Naive thymus-derived CD4-positive, alpha-beta T cell (primary cell): ENCODE measurements around the gene GSC2. TPM values are rescaled to one million over a fixed set of nuclear protein-coding genes. Genes with fewer than 3 reads are reported as not detected.

Source experiments
- ATAC-seq: fragments of 150-1000 bp; cut with Tn5 transposase; 2 replicates; pipeline ENCODE4 v1.10.0; 2021; ENCODE audit warnings: mild to moderate bottlenecking, moderate library complexity
- CTCF ChIA-PET: fragments of 350-600 bp; sonication (Branson Sonifier 250); formaldehyde crosslinking; loops from one replicate; lab custom pipeline; 2021; ENCODE audit warnings: antibody characterized with exemption; lab: Charles Lee
- POLR2A ChIA-PET: fragments of 350-600 bp; sonication (Branson Sonifier 250); formaldehyde crosslinking; loops from one replicate; lab custom pipeline; 2021; ENCODE audit warnings: antibody characterized with exemption, inconsistent platforms; lab: Charles Lee
- DNase-seq, 9 donors: peaks; one replicate each; pipeline versions ENCODE4 v3.0.0 to v3.0.0-alpha.2; 2020 to 2022; ENCODE audit warnings: mixed read lengths in 1 of 9
- H3K27ac ChIP-seq: one replicate; pipeline ENCODE4 v1.7.0; 2013; ENCODE audit warnings: mild to moderate bottlenecking, low read depth, low read length, moderate library complexity
- H3K27me3 ChIP-seq, 2 donors: one replicate each; pipeline ENCODE4 v1.7.0; 2013; ENCODE audit warnings: low read length in 2 of 2, mild to moderate bottlenecking in 2 of 2, moderate library complexity in 2 of 2; ENCODE audit not compliant: control insufficient read depth in 2 of 2, insufficient read depth in 2 of 2
- H3K36me3 ChIP-seq, 3 experiments: 1 replicate in 2 of 3; 2 replicates in 1 of 3; pipeline ENCODE4 v1.7.0; 2013; ENCODE audit warnings: low read length in 3 of 3, mild to moderate bottlenecking in 3 of 3, moderate library complexity in 1 of 3; ENCODE audit not compliant: insufficient read depth in 3 of 3, control insufficient read depth in 2 of 3
- H3K4me1 ChIP-seq, 2 donors: one replicate each; pipeline ENCODE4 v1.7.0; 2013; ENCODE audit warnings: low read length in 2 of 2, mild to moderate bottlenecking in 2 of 2, moderate library complexity in 1 of 2; ENCODE audit not compliant: control insufficient read depth in 2 of 2, insufficient read depth in 2 of 2
- H3K4me3 ChIP-seq: 2 replicates; pipeline ENCODE4 v1.7.0; 2013; ENCODE audit warnings: mild to moderate bottlenecking, low read length
- H3K9me3 ChIP-seq, 3 experiments: 1 replicate in 2 of 3; 2 replicates in 1 of 3; pipeline ENCODE4 v1.7.0; 2013; ENCODE audit warnings: low read length in 3 of 3; ENCODE audit not compliant: control insufficient read depth in 2 of 3
- H3K27ac Mint-ChIP-seq, 9 donors: one replicate each; pipeline ENCODE4 v1.8.0; 2020 to 2022; ENCODE audit warnings: mixed read lengths in 9 of 9, mild to moderate bottlenecking in 8 of 9, moderate library complexity in 5 of 9, inconsistent platforms in 2 of 9
- H3K27me3 Mint-ChIP-seq, 5 donors: one replicate each; pipeline ENCODE4 v1.8.0; 2021 to 2022; ENCODE audit warnings: mixed read lengths in 5 of 5, mild to moderate bottlenecking in 1 of 5
- H3K36me3 Mint-ChIP-seq, 5 donors: one replicate each; pipeline ENCODE4 v1.8.0; 2020 to 2022; ENCODE audit warnings: mixed read lengths in 5 of 5, mild to moderate bottlenecking in 3 of 5, inconsistent platforms in 1 of 5
- H3K4me1 Mint-ChIP-seq, 7 donors: one replicate each; pipeline ENCODE4 v1.8.0; 2020 to 2022; ENCODE audit warnings: mixed read lengths in 7 of 7, mild to moderate bottlenecking in 3 of 7, inconsistent platforms in 1 of 7
- H3K4me3 Mint-ChIP-seq, 10 donors: one replicate each; pipeline ENCODE4 v1.8.0; 2020 to 2022; ENCODE audit warnings: mild to moderate bottlenecking in 10 of 10, mixed read lengths in 10 of 10, moderate library complexity in 6 of 10, inconsistent platforms in 2 of 10
- H3K9me3 Mint-ChIP-seq, 11 donors: one replicate each; pipeline ENCODE4 v1.8.0; 2020 to 2022; ENCODE audit warnings: mixed read lengths in 11 of 11, mild to moderate bottlenecking in 4 of 11, inconsistent platforms in 1 of 11, moderate library complexity in 1 of 11
- intact Hi-C, 2 donors: fragments of 100-400 bp; cut with micrococcal nuclease; formaldehyde crosslinking; loops; one replicate each; pipeline ENCODE4 v1.15.1; 2023
- polyA plus RNA-seq, 2 donors: library from polyadenylated mRNA; unstranded; fragments of 300-500 nt; fragmentation: Illumina TruSeq; gene quantifications; one replicate each; pipeline ENCODE4 v1.2.3, GENCODE V29; 2021
- total RNA-seq, 6 experiments: library from RNA in 5 of 6; stranded (reverse) in 5 of 6; gene quantifications; 1 replicate in 5 of 6; 2 replicates in 1 of 6; pipeline ENCODE4 v1.2.3 and lab custom pipeline; 2021 to 2026

The GSC2 gene
- not detected for total RNA-seq
- polyA plus RNA-seq = not detected
- not detected for total RNA-seq (lab: John Stamatoyannopoulos, UW)

- DNase-seq (no peak), ATAC-seq (no peak)
- Mint-ChIP-seq H3K36me3 (peaks cover 0 to 12% (median 5%) of the 10 kb centered on the region in 5 donors), H3K27ac (peak within 1 kb of the TSS in 2 of 9 donors; percentile 19 to 65), H3K4me1 (peaks cover 3 to 17% (median 12%) of the 10 kb centered on the region in 7 donors), H3K27me3 (peaks cover 38 to 73% (median 45%) of the 10 kb centered on the region in 5 donors), H3K9me3 (peaks cover 0 to 10% (median 5%) of the 10 kb centered on the region in 11 donors), H3K4me3 (peak within 1 kb of the TSS; percentile 27 to 91 (median 74))
- H3K9me3 ChIP-seq = no peaks in the 10 kb centered on the region
- H3K27ac ChIP-seq = no peak within 1 kb of the TSS
- CTCF ChIA-PET = no interaction called here
- H3K36me3 ChIP-seq = no peaks in the 10 kb centered on the region
- POLR2A ChIA-PET = no interaction called here
- H3K4me3 ChIP-seq = no peak within 1 kb of the TSS
- intact Hi-C loops = loop anchor here in 1 of 2 donors (10.0 kb wide), 2 partner anchors 445 to 965 kb away; partner anchors contain the start of genes RANBP1 and TRMT2A
- no peaks in the 10 kb centered on the region for H3K4me1 ChIP-seq
- peaks cover 0 to 8% of the 10 kb centered on the region in 2 donors for H3K27me3 ChIP-seq
Measured at GRCh38 chr22:19149991-19150390, at the start of gene GSC2. Gene GSC2, minus strand, starts transcription at chr22:19150292. Its CDS starts 9 bp downstream, at chr22:19150283.

GRCh38 chr22:19199479-19199878 is 49.4 kb upstream of the GSC2 start:
- no peaks in the 10 kb centered on the region for H3K36me3 Mint-ChIP-seq
- CTCF ChIA-PET = no interaction called here
- POLR2A ChIA-PET = no interaction called here

GRCh38 chr22:19197997-19198865 is 48.1 kb upstream of the GSC2 start:
- Mint-ChIP-seq H3K27me3 (peaks cover 0 to 6% (median 0%) of the 10 kb centered on the region in 5 donors), H3K36me3 (no peaks in the 10 kb centered on the region), H3K27ac (peak overlapping the region in 2 of 9 donors; percentile 11 to 28), H3K9me3 (peaks cover 0 to 3% (median 0%) of the 10 kb centered on the region in 11 donors), H3K4me1 (peaks cover 5 to 17% (median 7%) of the 10 kb centered on the region in 7 donors), H3K4me3 (no peak overlapping the region)
- ATAC-seq (no peak), DNase-seq (no peak)
- Histone ChIP-seq H3K4me3 (no peak overlapping the region), H3K36me3 (no peaks in the 10 kb centered on the region), H3K27me3 (no peaks in the 10 kb centered on the region), H3K4me1 (no peaks in the 10 kb centered on the region), H3K9me3 (no peaks in the 10 kb centered on the region), H3K27ac (no peak overlapping the region)
- intact Hi-C loops = no loop called here
- POLR2A ChIA-PET = no interaction called here
- CTCF ChIA-PET = no interaction called here

More at GRCh38 chr22:19199479-19199878, 49.4 kb upstream of the GSC2 start:
- no peaks in the 10 kb centered on the region for H3K27me3 ChIP-seq
- H3K27me3 Mint-ChIP-seq = peaks cover 0 to 6% (median 0%) of the 10 kb centered on the region in 5 donors
- H3K36me3 ChIP-seq = no peaks in the 10 kb centered on the region
- H3K4me1 ChIP-seq = no peaks in the 10 kb centered on the region
- DNase-seq = no peak
- H3K9me3 ChIP-seq = no peaks in the 10 kb centered on the region
- H3K9me3 Mint-ChIP-seq = peaks cover 0 to 3% (median 0%) of the 10 kb centered on the region in 11 donors
- H3K4me1 Mint-ChIP-seq = peaks cover 5 to 17% (median 9%) of the 10 kb centered on the region in 7 donors
- peak overlapping the region in 1 of 9 donors; percentile 12 for H3K27ac Mint-ChIP-seq
- intact Hi-C loops = no loop called here
- no peak overlapping the region for H3K4me3 Mint-ChIP-seq
- no peak for ATAC-seq
- no peak overlapping the region for H3K27ac ChIP-seq
- H3K4me3 ChIP-seq = no peak overlapping the region

GRCh38 chr22:19196841-19197612 is 46.9 kb upstream of the GSC2 start:
- Histone ChIP-seq H3K9me3 (no peaks in the 10 kb centered on the region), H3K36me3 (no peaks in the 10 kb centered on the region), H3K27ac (no peak overlapping the region), H3K27me3 (no peaks in the 10 kb centered on the region), H3K4me3 (no peak overlapping the region), H3K4me1 (no peaks in the 10 kb centered on the region)
- ChIA-PET CTCF (no interaction called here), POLR2A (no interaction called here)
- H3K27ac Mint-ChIP-seq = peak overlapping the region in 2 of 9 donors; percentile 14 to 45
- no peaks in the 10 kb centered on the region for H3K9me3 Mint-ChIP-seq
- peaks cover 0 to 6% (median 0%) of the 10 kb centered on the region in 5 donors for H3K27me3 Mint-ChIP-seq
- ATAC-seq = no peak
- no peaks in the 10 kb centered on the region for H3K36me3 Mint-ChIP-seq
- H3K4me1 Mint-ChIP-seq = peaks cover 4 to 17% (median 6%) of the 10 kb centered on the region in 7 donors
- no peak overlapping the region for H3K4me3 Mint-ChIP-seq
- intact Hi-C loops = no loop called here
- no peak for DNase-seq

- DNase-seq = no peak
- peak overlapping the region in 2 of 9 donors; percentile 16 to 70 for H3K27ac Mint-ChIP-seq
- POLR2A ChIA-PET = no interaction called here
- CTCF ChIA-PET = no interaction called here
- H3K27me3 Mint-ChIP-seq = peaks cover 0 to 6% (median 0%) of the 10 kb centered on the region in 5 donors
- no peak overlapping the region for H3K4me3 Mint-ChIP-seq
- H3K36me3 Mint-ChIP-seq = no peaks in the 10 kb centered on the region
- H3K9me3 Mint-ChIP-seq = no peaks in the 10 kb centered on the region
- intact Hi-C loops = no loop called here
- H3K27ac ChIP-seq = no peak overlapping the region
- no peaks in the 10 kb centered on the region for H3K27me3 ChIP-seq
- ATAC-seq = no peak
- H3K4me1 ChIP-seq = no peaks in the 10 kb centered on the region
- no peaks in the 10 kb centered on the region for H3K9me3 ChIP-seq
- H3K36me3 ChIP-seq = no peaks in the 10 kb centered on the region
- H3K4me1 Mint-ChIP-seq = peaks cover 4 to 17% (median 6%) of the 10 kb centered on the region in 7 donors
- no peak overlapping the region for H3K4me3 ChIP-seq
Measured at GRCh38 chr22:19195796-19196731, 46.0 kb upstream of the GSC2 start.
